Activated effector memory CD4-positive, alpha-beta T cell treated with Interleukin-2 at 50 U/mL for 16 hours (primary cell): ENCODE results near the gene MRFAP1L1.
"Not testable (repeated sequence)": the region's sequence is repeated elsewhere in the genome, so short reads cannot be mapped to it uniquely, and the experiment has no call there.

ENCODE experiments used
- DNase-seq: peaks from one replicate; pipeline ENCODE4 v3.0.0-alpha.2; 2020

The MRFAP1L1 gene

GRCh38 chr4:6733358-6734164, 23.9 kb upstream of the MRFAP1L1 start:
- no peak for DNase-seq

GRCh38 chr4:6732441-6733357, 23.0 kb upstream of the MRFAP1L1 start:
- no peak for DNase-seq

GRCh38 chr4:6731780-6732179, 22.1 kb upstream of the MRFAP1L1 start:
- DNase-seq: no peak

GRCh38 chr4:6731318-6731675, 21.6 kb upstream of the MRFAP1L1 start:
- no peak for DNase-seq

- DNase-seq: no peak
Observed at GRCh38 chr4:6730603-6731317, 21.1 kb upstream of the MRFAP1L1 start.

GRCh38 chr4:6728320-6729029, 18.8 kb upstream of the MRFAP1L1 start:
- DNase-seq: no peak

- DNase-seq: no peak
Observed at GRCh38 chr4:6727943-6728250, 18.2 kb upstream of the MRFAP1L1 start.

GRCh38 chr4:6727081-6727942, 17.6 kb upstream of the MRFAP1L1 start:
- no peak for DNase-seq

- not testable (repeated sequence) for DNase-seq
Observed at GRCh38 chr4:6725427-6725961, 15.8 kb upstream of the MRFAP1L1 start.

GRCh38 chr4:6724421-6725111, 14.9 kb upstream of the MRFAP1L1 start:
- DNase-seq: no peak

- no peak for DNase-seq
Observed at GRCh38 chr4:6723851-6724250, 14.2 kb upstream of the MRFAP1L1 start.

GRCh38 chr4:6722891-6723290, 13.2 kb upstream of the MRFAP1L1 start:
- DNase-seq: no peak

GRCh38 chr4:6721121-6721520, 11.5 kb upstream of the MRFAP1L1 start:
- no peak for DNase-seq

- DNase-seq: peak; percentile 66
Observed at GRCh38 chr4:6720202-6720699, 10.6 kb upstream of the MRFAP1L1 start.

- DNase-seq: no peak
Observed at GRCh38 chr4:6719611-6720179, 10.0 kb upstream of the MRFAP1L1 start.

- DNase-seq: no peak
Observed at GRCh38 chr4:6718932-6719610, 9.4 kb upstream of the MRFAP1L1 start.

- no peak for DNase-seq
Observed at GRCh38 chr4:6716958-6717655, 7.4 kb upstream of the MRFAP1L1 start.

- DNase-seq: peak; percentile 86
Observed at GRCh38 chr4:6716018-6716911, 6.6 kb upstream of the MRFAP1L1 start, which contains the start of gene BLOC1S4. Gene BLOC1S4 (plus strand): TSS chr4:6716174. CDS start chr4:6716210, 36 bp downstream.
